ENCODE measurements around the gene NCKAP5. TPM values are rescaled to one million over a fixed set of nuclear protein-coding genes. Genes with fewer than 3 reads are reported as not detected.

NCKAP5 gene
- total RNA-seq, 2 experiments from 2014 or later, result not detected

DNA sequence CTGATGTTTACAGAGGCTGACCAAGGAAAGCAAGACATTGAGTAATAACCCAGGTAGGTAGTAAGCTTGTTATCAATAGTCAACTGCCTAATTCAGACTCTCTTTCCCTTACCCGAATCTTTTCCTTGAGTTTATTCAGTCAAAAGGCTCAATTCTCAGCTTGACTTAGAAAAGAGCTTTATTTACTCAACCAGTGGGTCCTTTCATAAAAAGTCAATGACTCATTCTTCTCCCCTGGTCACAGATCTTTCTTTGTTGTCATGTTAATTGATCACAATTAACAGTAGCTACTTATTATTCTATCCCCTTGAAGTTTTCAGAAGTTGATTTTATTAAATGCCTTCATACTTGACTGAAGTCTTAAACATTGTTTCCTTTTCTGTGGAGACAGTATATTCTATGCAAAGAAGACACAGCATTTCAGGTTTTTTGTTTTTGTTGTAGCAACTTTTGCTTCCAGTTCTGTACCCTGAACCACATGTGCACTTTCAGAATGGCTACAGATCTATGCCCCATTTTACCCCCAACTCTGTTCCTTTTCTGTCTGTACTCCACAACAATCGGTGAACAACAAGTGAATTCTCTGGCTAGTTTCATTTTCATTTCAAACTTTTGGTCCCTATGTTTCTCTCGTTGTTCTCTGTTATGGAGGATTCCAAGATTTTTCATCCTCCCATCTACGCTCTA lies 428.3 kb downstream of the NCKAP5 start:
- no peak overlapping the region for H3K27ac Mint-ChIP-seq
- H3K27me3 Mint-ChIP-seq, result no peaks in the 10 kb centered on the region
- CTCF ChIA-PET, result no interaction called here
- H3K36me3 Mint-ChIP-seq (ENCODE audit: low read depth), result no peaks in the 10 kb centered on the region
- TF ChIP-seq, protein P1, sequence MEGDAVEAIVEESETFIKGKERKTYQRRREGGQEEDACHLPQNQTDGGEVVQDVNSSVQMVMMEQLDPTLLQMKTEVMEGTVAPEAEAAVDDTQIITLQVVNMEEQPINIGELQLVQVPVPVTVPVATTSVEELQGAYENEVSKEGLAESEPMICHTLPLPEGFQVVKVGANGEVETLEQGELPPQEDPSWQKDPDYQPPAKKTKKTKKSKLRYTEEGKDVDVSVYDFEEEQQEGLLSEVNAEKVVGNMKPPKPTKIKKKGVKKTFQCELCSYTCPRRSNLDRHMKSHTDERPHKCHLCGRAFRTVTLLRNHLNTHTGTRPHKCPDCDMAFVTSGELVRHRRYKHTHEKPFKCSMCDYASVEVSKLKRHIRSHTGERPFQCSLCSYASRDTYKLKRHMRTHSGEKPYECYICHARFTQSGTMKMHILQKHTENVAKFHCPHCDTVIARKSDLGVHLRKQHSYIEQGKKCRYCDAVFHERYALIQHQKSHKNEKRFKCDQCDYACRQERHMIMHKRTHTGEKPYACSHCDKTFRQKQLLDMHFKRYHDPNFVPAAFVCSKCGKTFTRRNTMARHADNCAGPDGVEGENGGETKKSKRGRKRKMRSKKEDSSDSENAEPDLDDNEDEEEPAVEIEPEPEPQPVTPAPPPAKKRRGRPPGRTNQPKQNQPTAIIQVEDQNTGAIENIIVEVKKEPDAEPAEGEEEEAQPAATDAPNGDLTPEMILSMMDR (IDR thresholded peaks at IDR 0.05), result no peak
- intact Hi-C loops (cut with micrococcal nuclease), result no loop called here
- H3K9me3 Mint-ChIP-seq, result no peaks in the 10 kb centered on the region
- no peak overlapping the region for H3K4me3 Mint-ChIP-seq
- POLR2A ChIA-PET, result no interaction called here
- H3K4me1 Mint-ChIP-seq (ENCODE audit: low read depth), result no peaks in the 10 kb centered on the region
- ATAC-seq (no peak), DNase-seq (no peak)

DNA sequence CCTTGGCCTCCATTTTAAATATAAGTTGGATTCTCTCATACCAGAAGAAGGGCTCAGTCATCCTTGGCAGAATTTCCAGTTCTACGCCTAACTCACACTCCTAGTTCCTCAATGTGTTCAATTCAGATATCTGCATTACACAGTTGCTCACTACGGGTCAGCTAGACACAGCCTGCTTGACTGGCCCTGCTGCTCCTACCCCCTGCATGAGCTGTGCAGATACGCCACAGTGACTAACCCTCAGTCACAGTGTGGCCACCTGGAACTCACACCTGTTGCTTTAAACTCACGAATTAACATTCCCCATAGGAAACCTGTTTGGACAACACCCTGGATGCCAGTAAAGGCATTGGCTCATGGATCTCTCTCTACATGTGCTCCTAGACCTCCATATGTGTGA lies 429.6 kb downstream of the NCKAP5 start:
- intact Hi-C loops (cut with micrococcal nuclease), result no loop called here
- ChIA-PET POLR2A (no interaction called here), CTCF (no interaction called here)
- Mint-ChIP-seq H3K27me3 (no peaks in the 10 kb centered on the region), H3K4me3 (no peak overlapping the region), H3K4me1 (ENCODE audit: low read depth) (no peaks in the 10 kb centered on the region), H3K9me3 (no peaks in the 10 kb centered on the region), H3K36me3 (ENCODE audit: low read depth) (no peaks in the 10 kb centered on the region), H3K27ac (no peak overlapping the region)
- DNase-seq (no peak), ATAC-seq (no peak)
- TF ChIP-seq, protein P1 (IDR thresholded peaks at IDR 0.05), result no peak

DNA sequence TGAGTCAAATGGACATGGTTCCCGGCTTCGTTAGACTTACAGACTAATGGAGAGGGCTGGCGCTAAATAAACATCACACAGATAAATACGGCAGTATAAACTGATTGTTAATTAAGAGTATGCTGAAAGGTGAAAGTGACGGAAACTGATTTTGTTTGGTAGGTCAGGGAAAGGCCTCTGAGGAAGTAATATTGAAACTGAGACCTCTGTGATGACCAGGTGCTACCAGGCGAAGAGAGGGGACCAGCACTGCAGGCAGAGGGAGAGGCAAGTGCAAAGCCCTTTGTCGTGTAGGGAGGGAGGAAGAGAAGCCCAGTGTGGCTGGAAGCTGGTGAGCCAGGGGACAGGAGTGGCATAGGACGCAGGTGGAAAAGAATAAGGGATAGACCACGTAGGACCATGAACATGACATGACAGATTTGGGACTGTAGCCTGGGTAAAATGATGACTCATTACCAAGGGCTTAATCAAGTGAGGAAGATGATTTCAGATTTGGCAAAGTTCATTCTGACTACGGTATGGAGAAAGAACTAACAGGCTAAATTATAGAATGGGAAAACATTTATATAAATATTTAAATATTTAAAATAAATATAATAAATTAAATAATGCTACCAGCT lies 433.1 kb downstream of the NCKAP5 start:
- no peaks in the 10 kb centered on the region for H3K27me3 Mint-ChIP-seq
- DNase-seq (no peak), ATAC-seq (no peak)
- H3K27ac Mint-ChIP-seq, result no peak overlapping the region
- intact Hi-C loops (cut with micrococcal nuclease), result no loop called here
- TF ChIP-seq, protein P1 (IDR thresholded peaks at IDR 0.05), result no peak
- H3K36me3 Mint-ChIP-seq (ENCODE audit: low read depth), result no peaks in the 10 kb centered on the region
- H3K4me3 Mint-ChIP-seq, result no peak overlapping the region
- POLR2A ChIA-PET, result no interaction called here
- H3K4me1 Mint-ChIP-seq (ENCODE audit: low read depth), result no peaks in the 10 kb centered on the region
- H3K9me3 Mint-ChIP-seq, result no peaks in the 10 kb centered on the region
- CTCF ChIA-PET, result no interaction called here

DNA sequence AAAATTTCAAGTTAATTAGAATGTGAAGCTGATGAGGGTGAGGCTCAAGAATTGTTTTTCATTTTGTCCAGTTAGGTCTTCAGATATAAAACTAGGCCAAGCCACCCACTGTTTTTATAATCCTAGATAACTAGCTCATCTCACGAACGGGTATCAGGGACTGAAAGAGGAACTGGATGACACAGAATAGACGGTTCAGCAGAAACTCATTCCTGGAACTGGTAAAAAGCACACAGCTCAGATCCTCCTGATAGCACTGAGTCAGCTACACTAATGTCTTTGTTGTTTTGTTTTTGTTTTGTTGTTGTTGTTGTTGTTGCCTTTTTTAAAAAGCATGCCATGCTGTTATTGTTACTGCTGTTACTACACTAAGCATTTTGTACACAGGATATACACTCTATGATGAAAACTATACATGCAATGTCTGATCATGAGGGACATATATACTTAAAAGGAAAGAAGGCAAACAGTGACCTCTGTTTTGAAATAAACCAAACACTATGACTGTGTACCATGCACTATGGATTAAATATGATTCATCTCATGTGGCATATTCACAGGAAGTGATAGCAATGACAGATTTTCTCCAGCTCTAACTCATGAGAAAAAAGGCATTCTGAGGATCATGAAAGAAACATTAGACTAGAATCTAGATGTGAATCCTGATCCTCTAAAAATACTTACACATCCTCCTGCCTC lies 437.6 kb downstream of the NCKAP5 start:
- ChIA-PET CTCF (interaction anchor here (1.2 kb wide), 1 partner anchor 11 kb away, joined by 3 read pairs; no protein-coding TSS in a partner anchor), POLR2A (no interaction called here)
- Mint-ChIP-seq H3K27me3 (no peaks in the 10 kb centered on the region), H3K4me3 (no peak overlapping the region), H3K27ac (no peak overlapping the region), H3K4me1 (ENCODE audit: low read depth) (no peaks in the 10 kb centered on the region), H3K9me3 (no peaks in the 10 kb centered on the region), H3K36me3 (ENCODE audit: low read depth) (no peaks in the 10 kb centered on the region)
- TF ChIP-seq, protein P1 (IDR thresholded peaks at IDR 0.05), result no peak
- no peak for DNase-seq
- intact Hi-C loops (cut with micrococcal nuclease), result no loop called here
- no peak for ATAC-seq

DNA sequence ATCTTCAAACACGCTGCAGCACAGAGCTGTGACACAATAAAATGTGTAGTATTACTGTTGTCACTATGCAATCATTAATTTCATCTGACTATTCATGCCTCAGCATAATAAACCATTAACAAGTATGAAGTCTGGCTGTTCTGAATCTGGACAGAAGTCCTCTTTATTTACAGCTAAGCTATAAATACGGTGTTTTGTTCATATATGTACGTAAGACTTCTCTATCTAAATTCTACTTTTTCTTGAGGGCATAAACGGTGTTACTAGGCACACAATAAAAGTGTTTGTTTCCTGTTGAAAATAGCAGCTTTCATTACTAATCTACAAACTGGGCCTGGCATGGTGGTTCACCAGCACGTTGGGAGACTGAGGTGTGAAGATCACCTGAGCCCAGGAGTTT lies 443.8 kb downstream of the NCKAP5 start:
- Mint-ChIP-seq H3K4me3 (no peak overlapping the region), H3K4me1 (ENCODE audit: low read depth) (no peaks in the 10 kb centered on the region), H3K36me3 (ENCODE audit: low read depth) (no peaks in the 10 kb centered on the region), H3K27ac (no peak overlapping the region), H3K27me3 (no peaks in the 10 kb centered on the region), H3K9me3 (no peaks in the 10 kb centered on the region)
- POLR2A ChIA-PET, result no interaction called here
- CTCF ChIA-PET, result no interaction called here
- intact Hi-C loops (cut with micrococcal nuclease), result no loop called here
- TF ChIP-seq, protein P1 (IDR thresholded peaks at IDR 0.05), result no peak
- DNase-seq, result no peak
- ATAC-seq, result no peak
